ENCODE results near the gene DAAM2. TPM values are rescaled to one million over a fixed set of nuclear protein-coding genes. Genes with fewer than 3 reads are reported as not detected.

Gene DAAM2
- total RNA-seq, 4 donors from 2014 or later, result 11.0 to 43.3 (median 26.4) TPM

- Histone ChIP-seq H3K4me3 (no peak overlapping the region), H3K27ac (no peak overlapping the region), H3K4me1 (no peaks in the 10 kb centered on the region), H3K27me3 (no peaks in the 10 kb centered on the region), H3K9me3 (no peaks in the 10 kb centered on the region), H3K36me3 (no peaks in the 10 kb centered on the region)
- no peak for DNase-seq
- no peak for TF ChIP-seq POLR2A (IDR thresholded peaks at IDR 0.05)
- TF ChIP-seq CTCF (IDR thresholded peaks at IDR 0.05), result no peak
- intact Hi-C loops (cut with DNase I; ENCODE audit: low total_unique reads), result no loop called here
These were observed 81.3 kb downstream of the DAAM2 start for GRCh38 chr6:39873439-39873838.

- Histone ChIP-seq H3K36me3 (no peaks in the 10 kb centered on the region), H3K4me1 (no peaks in the 10 kb centered on the region), H3K27me3 (no peaks in the 10 kb centered on the region), H3K4me3 (no peak overlapping the region), H3K27ac (no peak overlapping the region), H3K9me3 (no peaks in the 10 kb centered on the region)
- no peak for TF ChIP-seq POLR2A (IDR thresholded peaks at IDR 0.05)
- no peak for TF ChIP-seq CTCF (IDR thresholded peaks at IDR 0.05)
- intact Hi-C loops (cut with DNase I; ENCODE audit: low total_unique reads), result no loop called here
- DNase-seq, result no peak
These were observed 83.9 kb downstream of the DAAM2 start for GRCh38 chr6:39876111-39876510.

- no peak for DNase-seq
- H3K9me3 ChIP-seq, result no peaks in the 10 kb centered on the region
- peaks cover 0 to 1% of the 10 kb centered on the region in 2 donors for H3K4me1 ChIP-seq
- H3K27ac ChIP-seq, result no peak overlapping the region
- TF ChIP-seq CTCF (IDR thresholded peaks at IDR 0.05), result no peak
- TF ChIP-seq POLR2A (IDR thresholded peaks at IDR 0.05), result no peak
- H3K27me3 ChIP-seq, result no peaks in the 10 kb centered on the region
- no peaks in the 10 kb centered on the region for H3K36me3 ChIP-seq
- no peak overlapping the region for H3K4me3 ChIP-seq
- intact Hi-C loops (cut with DNase I; ENCODE audit: low total_unique reads), result no loop called here
These were observed 84.7 kb downstream of the DAAM2 start for GRCh38 chr6:39876826-39877225.

- Histone ChIP-seq H3K9me3 (no peaks in the 10 kb centered on the region), H3K4me1 (peaks cover 0 to 6% of the 10 kb centered on the region in 2 donors), H3K27ac (no peak overlapping the region), H3K27me3 (no peaks in the 10 kb centered on the region), H3K36me3 (no peaks in the 10 kb centered on the region), H3K4me3 (no peak overlapping the region)
- intact Hi-C loops (cut with DNase I; ENCODE audit: low total_unique reads), result no loop called here
- TF ChIP-seq POLR2A (IDR thresholded peaks at IDR 0.05) (no peak), CTCF (IDR thresholded peaks at IDR 0.05) (no peak)
- DNase-seq, result no peak
These were observed 87.4 kb downstream of the DAAM2 start for GRCh38 chr6:39879535-39879934.

- Histone ChIP-seq H3K4me1 (peaks cover 0 to 6% of the 10 kb centered on the region in 2 donors), H3K36me3 (no peaks in the 10 kb centered on the region), H3K27me3 (no peaks in the 10 kb centered on the region), H3K4me3 (no peak overlapping the region), H3K27ac (no peak overlapping the region), H3K9me3 (no peaks in the 10 kb centered on the region)
- DNase-seq, result no peak
- intact Hi-C loops (cut with DNase I; ENCODE audit: low total_unique reads), result no loop called here
- no peak for TF ChIP-seq CTCF (IDR thresholded peaks at IDR 0.05)
- TF ChIP-seq POLR2A (IDR thresholded peaks at IDR 0.05), result no peak
These were observed 88.4 kb downstream of the DAAM2 start for GRCh38 chr6:39880594-39880993.
